Glutamatergic neuron (in vitro differentiated cells): ENCODE data around the gene SSC4D. TPM values are rescaled to one million over a fixed set of nuclear protein-coding genes. Genes with fewer than 3 reads are reported as not detected.
"Not testable (repeated sequence)": the region's sequence is repeated elsewhere in the genome, so short reads cannot be mapped to it uniquely, and the experiment has no call there.

ENCODE experiments used
- DNase-seq: peaks from one replicate; pipeline ENCODE4 v3.0.0; 2022
- H3K27ac Mint-ChIP-seq: one replicate; pipeline ENCODE4 v1.8.0; 2020; ENCODE audit warnings: mild to moderate bottlenecking, mixed read lengths, inconsistent platforms; ENCODE audit not compliant: unreplicated experiment
- H3K27me3 Mint-ChIP-seq: one replicate; pipeline ENCODE4 v1.8.0; 2020; ENCODE audit warnings: mild to moderate bottlenecking, moderate library complexity, mixed read lengths, inconsistent platforms; ENCODE audit not compliant: unreplicated experiment
- H3K36me3 Mint-ChIP-seq: one replicate; pipeline ENCODE4 v1.8.0; 2020; ENCODE audit warnings: mild to moderate bottlenecking, mixed read lengths, inconsistent platforms; ENCODE audit not compliant: unreplicated experiment
- H3K4me1 Mint-ChIP-seq: one replicate; pipeline ENCODE4 v1.8.0; 2020; ENCODE audit warnings: mild to moderate bottlenecking, low read depth, mixed read lengths, inconsistent platforms; ENCODE audit not compliant: unreplicated experiment
- H3K4me3 Mint-ChIP-seq: one replicate; pipeline ENCODE4 v1.8.0; 2020; ENCODE audit warnings: mild to moderate bottlenecking, mixed read lengths, inconsistent platforms; ENCODE audit not compliant: unreplicated experiment
- H3K9me3 Mint-ChIP-seq: one replicate; pipeline ENCODE4 v1.8.0; 2020; ENCODE audit warnings: mild to moderate bottlenecking, moderate library complexity, mixed read lengths, inconsistent platforms; ENCODE audit not compliant: unreplicated experiment
- total RNA-seq: library from RNA; stranded (reverse); fragmentation: NEBNext Ultra II Directional; extraction: Animal tissue kit (Norgen Biotek cat#: 25700); gene quantifications from one replicate; pipeline ENCODE4 v1.2.1, GENCODE V29; 2021; ENCODE audit not compliant: unreplicated experiment
- TF ChIP-seq, protein P1 (sequence below): fragments of 200-600 bp; sonication (generic); IDR thresholded peaks from one replicate; pipeline ENCODE4 v1.5.0; 2021; ENCODE audit not compliant: partially characterized antibody, unreplicated experiment

SSC4D gene
- total RNA-seq, 1 donor from 2014 or later = 6.1 TPM

DNA sequence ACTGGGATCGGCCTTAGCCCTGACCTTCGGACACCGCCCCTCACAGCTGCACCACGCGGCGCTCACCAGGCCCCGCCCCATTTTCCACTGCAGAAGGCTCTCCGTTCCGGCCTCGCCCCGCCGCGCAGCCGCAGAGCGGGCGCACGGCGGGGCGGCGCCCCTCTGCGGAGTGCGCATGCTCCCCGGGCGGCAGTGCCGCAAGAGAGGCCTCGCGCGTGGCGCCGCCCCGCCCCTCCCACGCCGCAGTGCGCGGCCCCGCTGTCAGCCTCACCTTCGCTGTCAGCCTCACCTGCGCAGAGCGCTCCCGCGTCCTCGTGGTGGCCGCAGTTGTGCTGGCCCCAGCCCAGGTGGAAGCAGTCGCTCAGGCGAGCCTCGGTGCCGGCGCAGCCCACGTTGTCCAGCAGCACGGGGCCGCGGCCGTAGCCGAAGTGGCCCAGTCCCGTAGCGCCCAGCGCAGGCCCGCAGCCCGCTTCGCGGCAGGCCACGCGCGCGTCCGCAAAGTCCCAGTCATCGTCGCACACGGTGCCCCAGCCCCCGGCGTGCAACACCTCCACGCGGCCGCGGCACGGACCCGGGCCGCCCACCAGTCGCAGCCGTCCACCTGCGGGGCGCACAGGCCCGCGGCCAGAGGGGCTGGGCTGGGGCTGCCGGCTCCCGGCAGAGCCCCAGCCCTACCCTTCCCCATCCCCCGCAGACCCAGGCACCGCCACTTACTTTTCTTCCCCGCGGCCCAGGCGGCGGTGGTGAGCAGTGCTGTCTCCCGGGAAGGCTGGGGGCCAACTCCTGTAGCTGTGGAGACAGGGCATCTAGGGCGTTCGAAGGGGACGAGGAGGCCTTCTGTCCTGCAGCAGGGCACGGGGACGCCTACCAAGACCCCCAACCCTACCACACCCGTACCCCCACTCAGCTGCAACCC is 16.1 kb downstream of the SSC4D start:
- H3K27ac Mint-ChIP-seq = peak overlapping the region; percentile 69
- H3K4me1 Mint-ChIP-seq = peaks cover 13% of the 10 kb centered on the region
- peak overlapping the region; percentile 80 for H3K4me3 Mint-ChIP-seq
- no peaks in the 10 kb centered on the region for H3K36me3 Mint-ChIP-seq
- TF ChIP-seq, protein P1, sequence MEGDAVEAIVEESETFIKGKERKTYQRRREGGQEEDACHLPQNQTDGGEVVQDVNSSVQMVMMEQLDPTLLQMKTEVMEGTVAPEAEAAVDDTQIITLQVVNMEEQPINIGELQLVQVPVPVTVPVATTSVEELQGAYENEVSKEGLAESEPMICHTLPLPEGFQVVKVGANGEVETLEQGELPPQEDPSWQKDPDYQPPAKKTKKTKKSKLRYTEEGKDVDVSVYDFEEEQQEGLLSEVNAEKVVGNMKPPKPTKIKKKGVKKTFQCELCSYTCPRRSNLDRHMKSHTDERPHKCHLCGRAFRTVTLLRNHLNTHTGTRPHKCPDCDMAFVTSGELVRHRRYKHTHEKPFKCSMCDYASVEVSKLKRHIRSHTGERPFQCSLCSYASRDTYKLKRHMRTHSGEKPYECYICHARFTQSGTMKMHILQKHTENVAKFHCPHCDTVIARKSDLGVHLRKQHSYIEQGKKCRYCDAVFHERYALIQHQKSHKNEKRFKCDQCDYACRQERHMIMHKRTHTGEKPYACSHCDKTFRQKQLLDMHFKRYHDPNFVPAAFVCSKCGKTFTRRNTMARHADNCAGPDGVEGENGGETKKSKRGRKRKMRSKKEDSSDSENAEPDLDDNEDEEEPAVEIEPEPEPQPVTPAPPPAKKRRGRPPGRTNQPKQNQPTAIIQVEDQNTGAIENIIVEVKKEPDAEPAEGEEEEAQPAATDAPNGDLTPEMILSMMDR = no peak
- DNase-seq = peak; percentile 93
- no peaks in the 10 kb centered on the region for H3K27me3 Mint-ChIP-seq
- H3K9me3 Mint-ChIP-seq = peaks cover 5% of the 10 kb centered on the region

GRCh38 chr7:76392531-76393115 is 16.9 kb downstream of the SSC4D start:
- DNase-seq = no peak
- H3K4me3 Mint-ChIP-seq = peak overlapping the region; percentile 80
- H3K9me3 Mint-ChIP-seq = peaks cover 2% of the 10 kb centered on the region
- TF ChIP-seq, protein P1 = no peak
- peaks cover 10% of the 10 kb centered on the region for H3K4me1 Mint-ChIP-seq
- H3K27me3 Mint-ChIP-seq = no peaks in the 10 kb centered on the region
- no peaks in the 10 kb centered on the region for H3K36me3 Mint-ChIP-seq
- peak overlapping the region; percentile 69 for H3K27ac Mint-ChIP-seq

GRCh38 chr7:76390092-76390491 is 19.4 kb downstream of the SSC4D start:
- H3K4me1 Mint-ChIP-seq = peaks cover 4% of the 10 kb centered on the region
- no peak overlapping the region for H3K4me3 Mint-ChIP-seq
- H3K36me3 Mint-ChIP-seq = no peaks in the 10 kb centered on the region
- H3K27me3 Mint-ChIP-seq = no peaks in the 10 kb centered on the region
- DNase-seq = no peak
- H3K27ac Mint-ChIP-seq = no peak overlapping the region
- peaks cover 2% of the 10 kb centered on the region for H3K9me3 Mint-ChIP-seq
- TF ChIP-seq, protein P1 = no peak

DNA sequence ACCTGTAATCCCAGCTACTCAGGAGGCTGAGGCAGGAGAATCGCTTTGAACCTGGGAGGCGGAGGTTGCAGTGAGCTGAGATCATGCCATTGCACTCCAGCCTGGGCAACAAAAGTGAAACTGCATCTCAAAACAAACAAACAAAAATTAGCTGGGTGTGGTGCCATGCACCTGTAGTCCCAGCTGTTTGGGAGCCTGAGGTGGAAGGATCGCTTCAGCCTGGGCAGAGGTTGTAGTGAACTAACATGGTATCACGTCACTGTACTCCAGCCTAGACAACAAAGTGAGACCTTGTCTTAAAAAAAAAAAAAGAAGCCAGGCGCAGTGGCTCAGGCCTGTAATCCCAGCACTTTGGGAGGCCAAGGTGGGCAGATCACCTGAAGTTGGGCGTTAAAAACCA is 21.7 kb downstream of the SSC4D start:
- H3K4me3 Mint-ChIP-seq, DNase-seq, H3K27me3 Mint-ChIP-seq: not testable (repeated sequence)

GRCh38 chr7:76386691-76387260 is 22.7 kb downstream of the SSC4D start:
- Mint-ChIP-seq H3K36me3 (no peaks in the 10 kb centered on the region), H3K27ac (no peak overlapping the region), H3K27me3 (no peaks in the 10 kb centered on the region), H3K4me3 (no peak overlapping the region), H3K9me3 (no peaks in the 10 kb centered on the region), H3K4me1 (no peaks in the 10 kb centered on the region)
- no peak for DNase-seq
- TF ChIP-seq, protein P1 = no peak

More for the DNA sequence above, 21.7 kb downstream of the SSC4D start:
- not testable (repeated sequence) for H3K27ac Mint-ChIP-seq, H3K9me3 Mint-ChIP-seq, H3K36me3 Mint-ChIP-seq, H3K4me1 Mint-ChIP-seq
